SH-SY5Y (cell line): ENCODE results near the gene NPEPL1.

Experiments used
- GATA2 ChIP-seq: IDR thresholded peaks from 2 replicates; pipeline ENCODE4 v1.6.1; 2011; ENCODE audit warnings: mild to moderate bottlenecking, low read depth, low read length
- GATA3 ChIP-seq: IDR thresholded peaks from 2 replicates; pipeline ENCODE4 v1.6.1; 2011; ENCODE audit warnings: low read depth, mild to moderate bottlenecking, low read length, moderate library complexity

DNA sequence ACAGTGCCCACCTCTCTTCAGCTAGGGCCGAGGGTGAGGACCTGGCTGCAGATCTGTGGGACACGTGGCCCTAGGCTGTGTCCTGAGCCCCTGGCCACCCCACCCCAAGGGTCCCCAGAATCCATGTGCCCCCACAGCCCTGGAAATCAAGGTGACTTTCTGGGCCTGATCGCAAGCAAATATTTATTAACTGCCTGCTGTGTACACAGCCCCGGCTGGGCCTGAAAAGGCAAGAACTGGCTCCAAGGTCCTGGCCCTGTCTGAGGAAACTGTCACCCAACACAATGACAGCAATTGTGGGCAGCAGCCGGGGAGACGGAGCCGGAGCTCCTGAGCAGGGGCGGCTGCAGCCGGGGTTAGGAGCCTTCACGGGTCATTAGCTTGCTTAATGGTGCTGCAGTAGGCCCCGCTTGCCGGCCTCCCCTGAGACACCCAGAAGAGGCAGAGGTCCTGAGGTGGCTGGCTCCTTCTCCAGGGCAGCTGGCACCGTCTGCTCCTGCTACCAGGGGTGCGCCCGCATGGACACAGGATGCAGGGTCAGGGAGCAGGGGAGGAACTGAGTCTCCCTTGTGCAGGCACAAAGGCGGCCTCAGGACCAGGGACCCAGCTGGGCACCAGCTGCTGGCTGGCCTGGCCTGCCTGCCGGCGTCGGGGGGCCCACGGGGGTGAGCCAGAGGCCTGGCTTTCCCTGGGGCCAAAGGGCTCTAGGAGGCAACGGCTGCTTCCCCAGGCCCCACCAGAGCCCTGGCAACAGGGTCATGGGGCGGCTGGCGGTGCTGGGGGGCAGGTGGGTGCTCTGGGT is 24.1 kb downstream of the NPEPL1 start:
- no peak for TF ChIP-seq GATA2
- TF ChIP-seq GATA3: no peak
